Right lobe of liver (tissue), 4 donors: ENCODE data around the gene TPST2.

Source experiments
- POLR2A ChIP-seq: fragments of 450-650 bp; IDR thresholded peaks from one replicate; pipeline ENCODE4 v1.6.1; 2017; ENCODE audit warnings: antibody characterized with exemption, mild to moderate bottlenecking
- TF ChIP-seq, protein P1 (sequence below), 4 donors: fragments of 200-600 bp in 3 of 4; fragments of 450-650 bp in 1 of 4; IDR thresholded peaks; one replicate each; pipeline versions ENCODE4 v1.5.1 to v1.8.0; 2016 to 2022; ENCODE audit warnings: antibody characterized with exemption in 4 of 4, mild to moderate bottlenecking in 2 of 4
- donor health status: DM: no; HTN: no; CAD: no.
- donor health status: DM: no; HTN: no; CAD: no.
- donor health status: DM: no; HTN: yes; CAD: no.

DNA sequence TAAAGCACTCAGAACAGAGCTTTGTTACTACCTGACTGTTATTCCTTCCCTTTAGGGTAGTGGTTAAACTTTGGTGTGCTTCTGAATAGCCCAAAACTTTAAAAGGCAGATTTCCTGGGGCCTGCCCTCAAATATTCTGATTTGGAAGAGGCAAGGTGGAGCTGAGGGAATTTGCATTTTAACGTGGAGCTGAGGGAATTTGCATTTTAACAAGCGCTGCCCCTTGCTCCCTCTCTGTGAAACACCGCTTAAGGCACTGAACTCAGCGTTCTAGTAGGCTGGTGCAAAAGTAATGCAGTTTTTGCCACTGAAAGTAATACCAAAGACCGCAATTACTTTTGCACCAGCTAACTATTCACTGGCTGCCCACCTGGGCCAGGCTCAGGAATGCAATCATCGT lies 35.0 kb downstream of the TPST2 start:
- TF ChIP-seq, protein P1, sequence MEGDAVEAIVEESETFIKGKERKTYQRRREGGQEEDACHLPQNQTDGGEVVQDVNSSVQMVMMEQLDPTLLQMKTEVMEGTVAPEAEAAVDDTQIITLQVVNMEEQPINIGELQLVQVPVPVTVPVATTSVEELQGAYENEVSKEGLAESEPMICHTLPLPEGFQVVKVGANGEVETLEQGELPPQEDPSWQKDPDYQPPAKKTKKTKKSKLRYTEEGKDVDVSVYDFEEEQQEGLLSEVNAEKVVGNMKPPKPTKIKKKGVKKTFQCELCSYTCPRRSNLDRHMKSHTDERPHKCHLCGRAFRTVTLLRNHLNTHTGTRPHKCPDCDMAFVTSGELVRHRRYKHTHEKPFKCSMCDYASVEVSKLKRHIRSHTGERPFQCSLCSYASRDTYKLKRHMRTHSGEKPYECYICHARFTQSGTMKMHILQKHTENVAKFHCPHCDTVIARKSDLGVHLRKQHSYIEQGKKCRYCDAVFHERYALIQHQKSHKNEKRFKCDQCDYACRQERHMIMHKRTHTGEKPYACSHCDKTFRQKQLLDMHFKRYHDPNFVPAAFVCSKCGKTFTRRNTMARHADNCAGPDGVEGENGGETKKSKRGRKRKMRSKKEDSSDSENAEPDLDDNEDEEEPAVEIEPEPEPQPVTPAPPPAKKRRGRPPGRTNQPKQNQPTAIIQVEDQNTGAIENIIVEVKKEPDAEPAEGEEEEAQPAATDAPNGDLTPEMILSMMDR (IDR thresholded peaks at IDR 0.05): no peak
- no peak for TF ChIP-seq POLR2A
